Tibial artery (tissue), 4 donors: ENCODE results near the gene STK24.

Experiments used
- DNase-seq, 2 donors: peaks; one replicate each; pipeline ENCODE4 v3.0.0-alpha.2; 2019
- H3K27ac ChIP-seq, 2 donors: fragments of 200-600 bp; sonication (generic) in 1 of 2; 1 replicate in 1 of 2; 2 replicates in 1 of 2; pipeline ENCODE4 v1.5.1; 2018 to 2019; ENCODE audit warnings: mild to moderate bottlenecking in 1 of 2
- H3K27me3 ChIP-seq, 2 donors: fragments of 200-600 bp; sonication (generic) in 1 of 2; one replicate each; pipeline versions ENCODE4 v1.5.1 to v1.6.0; 2016 to 2019
- H3K36me3 ChIP-seq, 3 donors: fragments of 200-600 bp; sonication (generic) in 2 of 3; one replicate each; pipeline ENCODE4 v1.5.1; 2016 to 2019; ENCODE audit warnings: mild to moderate bottlenecking in 2 of 3
- H3K4me1 ChIP-seq, 4 donors: fragments of 200-600 bp; sonication (generic) in 2 of 4; 1 replicate in 3 of 4; 2 replicates in 1 of 4; pipeline ENCODE4 v1.5.1; 2016 to 2019
- H3K4me3 ChIP-seq, 2 donors: fragments of 200-600 bp; sonication (generic) in 1 of 2; 1 replicate in 1 of 2; 2 replicates in 1 of 2; pipeline ENCODE4 v1.5.1; 2018 to 2019; ENCODE audit warnings: mild to moderate bottlenecking in 2 of 2
- H3K9me3 ChIP-seq, 3 donors: fragments of 200-600 bp; sonication (generic) in 1 of 3; one replicate each; pipeline ENCODE4 v1.5.1; 2016 to 2019
- CTCF ChIP-seq, 2 experiments: fragments of 200-600 bp in 1 of 2; fragments of 450-650 bp in 1 of 2; IDR thresholded peaks; one replicate each; pipeline ENCODE4 v1.5.1; 2017 to 2019; ENCODE audit warnings: antibody characterized with exemption in 2 of 2, mild to moderate bottlenecking in 1 of 2, moderate library complexity in 1 of 2
- intact Hi-C: fragments of 100-400 bp; cut with DNase I; formaldehyde crosslinking; loops from one replicate; pipeline ENCODE4 v1.15.0; 2023; ENCODE audit warnings: low total_unique reads

The STK24 gene

DNA sequence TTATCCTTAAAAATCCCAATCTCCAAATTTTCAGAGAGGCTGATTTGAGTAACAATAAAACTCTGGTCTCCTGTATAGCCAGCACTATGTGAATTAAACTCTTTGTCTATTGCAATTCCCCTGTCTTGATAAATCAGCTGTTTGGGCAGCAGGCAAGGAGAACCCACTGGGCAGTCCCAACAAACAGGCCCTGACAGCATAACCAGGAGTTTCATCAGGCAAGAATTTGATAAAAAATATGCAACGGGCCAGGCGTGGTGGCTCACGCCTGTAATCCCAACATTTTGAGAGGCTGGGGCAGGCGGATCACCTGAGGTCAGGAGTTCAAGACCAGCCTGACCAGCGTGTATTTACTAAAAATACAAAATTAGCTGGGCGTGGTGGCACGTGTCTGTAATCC, 42.1 kb downstream of the STK24 start:
- H3K4me3 ChIP-seq, result no peak overlapping the region
- H3K27me3 ChIP-seq, result no peaks in the 10 kb centered on the region
- no peak for DNase-seq
- TF ChIP-seq CTCF (IDR thresholded peaks at IDR 0.05), result no peak
- peaks cover 0 to 3% (median 0%) of the 10 kb centered on the region in 3 donors for H3K36me3 ChIP-seq
- intact Hi-C loops, result no loop called here
- no peaks in the 10 kb centered on the region for H3K9me3 ChIP-seq
- no peak overlapping the region for H3K27ac ChIP-seq
- H3K4me1 ChIP-seq, result peaks cover 0 to 56% (median 30%) of the 10 kb centered on the region in 4 donors

- intact Hi-C loops, result no loop called here
- Histone ChIP-seq H3K9me3 (no peaks in the 10 kb centered on the region), H3K4me3 (no peak overlapping the region), H3K36me3 (peaks cover 0 to 3% (median 0%) of the 10 kb centered on the region in 3 donors), H3K4me1 (peaks cover 0 to 54% (median 28%) of the 10 kb centered on the region in 4 donors), H3K27me3 (no peaks in the 10 kb centered on the region), H3K27ac (no peak overlapping the region)
- no peak for DNase-seq
- TF ChIP-seq CTCF (IDR thresholded peaks at IDR 0.05), result no peak
Measured at GRCh38 chr13:98533912-98534311, 43.0 kb downstream of the STK24 start.

DNA sequence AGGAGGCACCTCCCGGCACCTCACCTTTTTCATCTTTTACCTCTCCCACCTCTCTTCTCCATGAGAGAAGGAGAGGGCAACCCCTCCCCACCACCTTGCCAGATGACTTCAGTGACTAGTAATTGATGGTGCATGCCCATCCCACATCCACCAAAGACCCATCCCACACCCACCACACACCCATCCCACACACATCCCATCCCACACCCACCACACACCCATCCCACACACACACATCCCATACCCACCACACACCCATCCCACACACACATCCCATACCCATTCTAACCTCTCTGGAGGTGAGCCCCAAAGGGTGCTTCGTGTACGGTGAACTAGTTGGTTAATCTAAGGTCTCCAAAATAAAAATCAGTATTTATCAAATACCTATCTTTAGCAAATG, 44.7 kb downstream of the STK24 start:
- Histone ChIP-seq H3K27me3 (no peaks in the 10 kb centered on the region), H3K4me1 (peaks cover 0 to 52% (median 29%) of the 10 kb centered on the region in 4 donors), H3K9me3 (no peaks in the 10 kb centered on the region), H3K4me3 (no peak overlapping the region), H3K36me3 (no peaks in the 10 kb centered on the region), H3K27ac (no peak overlapping the region)
- intact Hi-C loops, result no loop called here
- TF ChIP-seq CTCF (IDR thresholded peaks at IDR 0.05), result no peak
- DNase-seq, result no peak

GRCh38 chr13:98530217-98530616, 46.7 kb downstream of the STK24 start:
- no peak for TF ChIP-seq CTCF (IDR thresholded peaks at IDR 0.05)
- H3K4me1 ChIP-seq, result peaks cover 0 to 46% (median 26%) of the 10 kb centered on the region in 4 donors
- no peak for DNase-seq
- intact Hi-C loops, result no loop called here
- no peaks in the 10 kb centered on the region for H3K36me3 ChIP-seq
- H3K9me3 ChIP-seq, result no peaks in the 10 kb centered on the region
- no peak overlapping the region for H3K27ac ChIP-seq
- no peak overlapping the region for H3K4me3 ChIP-seq
- H3K27me3 ChIP-seq, result no peaks in the 10 kb centered on the region

DNA sequence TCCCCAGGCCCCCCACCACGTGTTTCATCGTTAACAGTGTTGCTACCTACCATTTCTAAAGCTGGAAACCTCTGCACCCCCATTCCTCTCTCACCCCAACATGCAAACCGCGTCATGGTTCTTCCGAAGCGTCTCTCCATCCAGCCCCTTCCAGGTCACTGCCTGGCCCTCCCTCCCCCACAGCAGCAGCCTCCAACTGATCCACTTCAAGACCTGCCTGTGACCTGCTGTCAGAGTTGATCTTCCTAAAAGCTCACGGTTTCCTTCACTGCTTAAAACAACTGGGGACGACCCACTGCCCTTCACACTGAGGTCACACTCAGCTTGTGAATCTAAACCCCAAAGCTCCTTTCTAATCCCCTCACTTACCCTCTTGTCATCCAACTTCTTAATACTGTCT, 47.7 kb downstream of the STK24 start:
- no peak overlapping the region for H3K27ac ChIP-seq
- TF ChIP-seq CTCF (IDR thresholded peaks at IDR 0.05), result no peak

DNA sequence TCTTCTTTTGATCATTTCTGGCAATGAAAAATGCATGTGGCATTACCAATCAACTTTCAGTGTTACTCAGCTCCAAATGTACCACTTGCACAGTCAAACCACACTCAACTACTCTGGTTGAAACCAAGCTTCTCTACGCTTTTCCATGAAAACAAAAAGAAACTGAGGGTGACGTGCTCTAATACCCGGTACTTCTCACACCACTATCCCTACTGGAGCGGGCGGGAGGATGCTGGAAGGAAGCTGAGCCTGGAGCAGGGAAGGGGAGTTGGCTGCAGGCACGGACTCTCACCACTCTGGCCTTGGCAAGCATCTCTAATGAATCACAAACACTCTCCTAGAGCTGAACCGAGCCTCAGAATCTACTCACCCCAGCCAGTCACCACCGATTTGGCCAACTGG, 48.2 kb downstream of the STK24 start:
- H3K27ac ChIP-seq, result no peak overlapping the region
- intact Hi-C loops, result no loop called here
- H3K4me1 ChIP-seq, result peaks cover 0 to 58% (median 29%) of the 10 kb centered on the region in 4 donors
- H3K9me3 ChIP-seq, result no peaks in the 10 kb centered on the region
- no peak for TF ChIP-seq CTCF (IDR thresholded peaks at IDR 0.05)
- H3K27me3 ChIP-seq, result no peaks in the 10 kb centered on the region
- no peaks in the 10 kb centered on the region for H3K36me3 ChIP-seq
- no peak for DNase-seq
- H3K4me3 ChIP-seq, result no peak overlapping the region

More for the DNA sequence above, 47.7 kb downstream of the STK24 start:
- Histone ChIP-seq H3K4me3 (no peak overlapping the region), H3K4me1 (peaks cover 0 to 57% (median 29%) of the 10 kb centered on the region in 4 donors), H3K27me3 (no peaks in the 10 kb centered on the region), H3K36me3 (no peaks in the 10 kb centered on the region), H3K9me3 (no peaks in the 10 kb centered on the region)
- intact Hi-C loops, result no loop called here
- no peak for DNase-seq
